GM12801 (cell line): ENCODE measurements around the gene HOXD8.

Experiments used
- CTCF ChIP-seq: IDR thresholded peaks from one replicate; pipeline ENCODE4 v1.5.1; 2011; ENCODE audit warnings: control low read depth; ENCODE audit not compliant: insufficient read length; ENCODE audit errors: extremely low read depth

The HOXD8 gene

GRCh38 chr2:176082824-176083751 is 46.4 kb upstream of the HOXD8 start:
- no peak for TF ChIP-seq CTCF

- no peak for TF ChIP-seq CTCF
Measured at GRCh38 chr2:176083796-176084261, 45.7 kb upstream of the HOXD8 start, which contains the start of gene EVX2. Gene EVX2 (minus strand): TSS chr2:176083962. CDS start chr2:176083776, 186 bp downstream.

- TF ChIP-seq CTCF: no peak
Measured at GRCh38 chr2:176084611-176085119, 44.8 kb upstream of the HOXD8 start.

GRCh38 chr2:176085120-176085788 is 44.3 kb upstream of the HOXD8 start:
- no peak for TF ChIP-seq CTCF

GRCh38 chr2:176085861-176086771 is 43.4 kb upstream of the HOXD8 start:
- TF ChIP-seq CTCF: no peak

GRCh38 chr2:176087330-176088047 is 42.0 kb upstream of the HOXD8 start:
- no peak for TF ChIP-seq CTCF
